Measurements from ENCODE around the gene RCOR1.

GRCh38 chr14:102757646-102758045 lies 165.2 kb downstream of the RCOR1 start:
- TF ChIP-seq CTCF (IDR thresholded peaks at IDR 0.05), result no peak
- no peak for TF ChIP-seq POLR2A (IDR thresholded peaks at IDR 0.05; ENCODE audit: low read length)

Measured in A549 (cell line).